Mesothelial cell of epicardium (in vitro differentiated cells): ENCODE data around the gene WDFY3. TPM values are rescaled to one million over a fixed set of nuclear protein-coding genes. Genes with fewer than 3 reads are reported as not detected.

Source experiments
- DNase-seq, 2 experiments: peaks; one replicate each; pipeline ENCODE4 v3.0.0; 2021; ENCODE audit warnings: low spot score in 2 of 2; ENCODE audit not compliant: unreplicated experiment in 2 of 2
- H3K27ac Mint-ChIP-seq: 2 replicates; pipeline ENCODE4 v1.8.0; 2021; ENCODE audit warnings: mixed read lengths
- H3K27me3 Mint-ChIP-seq: 2 replicates; pipeline ENCODE4 v1.8.0; 2021; ENCODE audit warnings: low read depth, mixed read lengths
- H3K36me3 Mint-ChIP-seq: 2 replicates; pipeline ENCODE4 v1.8.0; 2021; ENCODE audit warnings: mixed read lengths
- H3K4me1 Mint-ChIP-seq: 2 replicates; pipeline ENCODE4 v1.8.0; 2021; ENCODE audit warnings: mixed read lengths
- H3K4me3 Mint-ChIP-seq: 2 replicates; pipeline ENCODE4 v1.8.0; 2021; ENCODE audit warnings: mild to moderate bottlenecking, moderate library complexity, mixed read lengths
- H3K9me3 Mint-ChIP-seq: 2 replicates; pipeline ENCODE4 v1.8.0; 2021; ENCODE audit warnings: mixed read lengths
- CTCF ChIP-seq: fragments of 200-600 bp; sonication (generic); IDR thresholded peaks from one replicate; pipeline ENCODE4 v1.5.0; 2021; ENCODE audit warnings: antibody characterized with exemption; ENCODE audit not compliant: unreplicated experiment
- total RNA-seq: library from RNA; stranded (reverse); gene quantifications from 3 replicates; pipeline ENCODE4 v1.2.1, GENCODE V29; 2021

Gene WDFY3
- total RNA-seq, 1 donor from 2014 or later, result 115 TPM

- H3K9me3 Mint-ChIP-seq, result no peaks in the 10 kb centered on the region
- no peak for DNase-seq
- no peaks in the 10 kb centered on the region for H3K4me1 Mint-ChIP-seq
- TF ChIP-seq CTCF, result no peak
- peaks cover 24% of the 10 kb centered on the region for H3K36me3 Mint-ChIP-seq
- peak overlapping the region; percentile 18 for H3K27ac Mint-ChIP-seq
- H3K27me3 Mint-ChIP-seq, result no peaks in the 10 kb centered on the region
- no peak overlapping the region for H3K4me3 Mint-ChIP-seq
Measured at GRCh38 chr4:84622959-84623358, 343.5 kb downstream of the WDFY3 start.
